NCI-H2081 treated with DMSO at 0.1 percent for 48 hours (cell line): ENCODE data around the gene IL32.
"Not testable (repeated sequence)": the region's sequence is repeated elsewhere in the genome, so short reads cannot be mapped to it uniquely, and the experiment has no call there.

Experiments
- DNase-seq: peaks from one replicate; lab custom pipeline; 2025; lab: John Stamatoyannopoulos, UW

Gene IL32

DNA sequence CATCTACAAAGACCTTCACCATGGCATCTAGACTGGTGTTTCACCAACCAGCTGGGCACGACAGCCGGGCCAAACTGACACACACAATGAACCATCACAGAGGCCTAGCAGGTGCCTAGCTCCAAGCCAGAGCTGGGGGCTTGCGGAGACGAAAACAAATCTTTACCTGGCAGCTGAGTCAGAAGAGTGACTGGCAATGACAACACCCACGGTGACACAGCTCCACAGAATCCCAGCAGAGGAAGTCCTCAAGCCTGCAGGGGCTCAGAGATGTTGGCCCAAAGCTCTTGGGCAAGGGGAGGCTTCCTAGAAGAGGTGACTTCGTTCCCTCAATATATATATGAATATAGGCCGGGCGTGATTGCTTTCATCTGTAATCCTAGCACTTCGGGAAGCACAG is 13.9 kb upstream of the IL32 start:
- DNase-seq, result no peak

DNA sequence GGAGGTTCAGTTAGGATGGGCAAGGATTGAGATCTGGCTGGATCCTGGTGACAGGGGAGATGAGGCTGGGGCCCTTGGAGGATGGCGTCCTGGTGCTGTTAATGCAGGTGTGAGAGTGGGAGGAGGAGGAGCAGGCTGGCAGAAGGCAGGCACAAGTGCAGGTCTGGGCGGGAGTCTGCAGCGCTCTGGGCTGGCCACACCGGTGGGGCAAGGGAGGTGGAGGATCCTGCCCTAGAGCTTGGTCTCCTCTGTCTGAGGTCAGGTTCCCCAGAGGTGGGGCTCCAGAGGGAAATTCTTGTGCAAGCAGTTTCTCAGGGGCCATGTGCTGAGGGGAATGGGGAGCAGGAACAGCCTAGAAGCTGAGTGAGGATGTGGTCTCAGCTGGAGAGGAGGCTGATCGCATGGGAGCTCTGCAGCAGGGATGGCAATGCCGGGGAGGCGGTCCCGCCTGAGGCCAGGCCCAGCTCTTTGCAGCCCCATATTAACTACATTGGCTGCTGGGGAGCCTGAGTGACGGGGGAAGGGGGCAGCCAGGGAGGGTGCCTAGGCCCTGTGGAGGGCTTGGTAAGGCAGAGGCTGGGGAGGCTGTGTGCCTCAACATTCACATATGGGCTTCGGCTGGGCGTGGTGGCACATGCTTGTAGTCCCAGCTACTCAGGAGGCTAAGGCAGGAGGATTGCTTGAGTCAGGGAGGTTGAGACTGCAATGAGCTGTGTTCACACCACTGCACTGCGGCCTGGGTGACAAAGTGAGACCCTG is 12.7 kb upstream of the IL32 start:
- not testable (repeated sequence) for DNase-seq

- DNase-seq, result not testable (repeated sequence)
Measured at GRCh38 chr16:3053330-3053710, 12.1 kb upstream of the IL32 start.

- no peak for DNase-seq
Measured at GRCh38 chr16:3054965-3055733, 10.3 kb upstream of the IL32 start.

DNA sequence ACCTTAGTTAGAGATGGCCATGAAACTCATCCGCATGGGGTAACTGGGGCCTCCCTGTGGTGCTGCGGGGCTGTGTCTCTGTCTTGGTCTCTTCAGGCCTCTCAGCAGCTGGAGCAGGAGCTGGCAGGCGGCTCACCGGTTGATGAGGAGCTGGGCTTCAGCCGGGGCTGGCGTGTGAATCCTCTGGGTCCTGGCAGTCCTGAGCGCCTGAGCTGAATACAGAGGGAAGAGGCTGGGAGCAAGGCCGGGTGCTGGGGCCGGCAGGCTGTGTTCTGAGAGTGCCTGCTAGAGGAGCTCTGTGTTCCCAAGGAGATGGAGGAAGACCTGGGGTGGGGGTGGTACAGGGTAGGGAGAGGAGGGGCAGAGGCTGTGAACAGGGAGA is 9.7 kb upstream of the IL32 start:
- not testable (repeated sequence) for DNase-seq

- DNase-seq, result no peak
Measured at GRCh38 chr16:3056336-3057180, 8.9 kb upstream of the IL32 start.

GRCh38 chr16:3057181-3058138 is 8.0 kb upstream of the IL32 start:
- no peak for DNase-seq

- DNase-seq, result no peak
Measured at GRCh38 chr16:3058139-3059030, 7.1 kb upstream of the IL32 start.

DNA sequence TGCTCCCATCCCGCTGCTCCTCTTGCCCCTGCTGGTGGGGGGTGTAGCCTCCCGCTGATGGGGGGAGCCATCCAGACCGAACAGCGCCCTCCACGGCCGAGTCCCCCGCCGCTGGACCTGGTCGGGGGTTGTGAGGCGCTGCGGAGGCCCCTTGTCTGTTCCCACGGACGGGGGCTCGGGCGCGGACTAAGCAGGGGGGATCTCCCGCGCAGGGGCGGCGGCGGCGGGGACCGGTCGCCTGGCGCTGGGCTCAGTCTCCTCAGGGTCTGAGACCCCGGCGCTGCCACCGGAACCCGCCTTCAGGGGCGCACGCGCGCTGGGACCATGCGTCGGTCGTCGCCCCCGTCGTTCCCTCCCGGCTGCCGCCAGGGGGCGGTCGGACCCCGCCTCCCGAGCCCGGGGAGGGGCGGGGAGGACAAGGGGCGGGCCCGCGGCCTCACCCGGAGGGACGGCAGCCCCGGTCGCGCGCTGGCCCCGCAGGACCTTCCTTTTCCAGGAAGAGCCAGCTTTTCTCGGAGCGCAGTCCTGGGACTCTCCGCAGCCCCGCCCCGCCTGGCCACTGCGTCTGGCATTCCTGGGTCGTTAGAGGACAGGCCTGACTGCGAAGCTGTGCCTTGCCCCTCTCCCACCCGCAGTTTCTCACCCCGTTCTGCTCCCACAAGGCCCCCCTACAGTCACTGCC is 6.3 kb upstream of the IL32 start:
- DNase-seq, result no peak

GRCh38 chr16:3059723-3060242 is 5.7 kb upstream of the IL32 start:
- no peak for DNase-seq

DNA sequence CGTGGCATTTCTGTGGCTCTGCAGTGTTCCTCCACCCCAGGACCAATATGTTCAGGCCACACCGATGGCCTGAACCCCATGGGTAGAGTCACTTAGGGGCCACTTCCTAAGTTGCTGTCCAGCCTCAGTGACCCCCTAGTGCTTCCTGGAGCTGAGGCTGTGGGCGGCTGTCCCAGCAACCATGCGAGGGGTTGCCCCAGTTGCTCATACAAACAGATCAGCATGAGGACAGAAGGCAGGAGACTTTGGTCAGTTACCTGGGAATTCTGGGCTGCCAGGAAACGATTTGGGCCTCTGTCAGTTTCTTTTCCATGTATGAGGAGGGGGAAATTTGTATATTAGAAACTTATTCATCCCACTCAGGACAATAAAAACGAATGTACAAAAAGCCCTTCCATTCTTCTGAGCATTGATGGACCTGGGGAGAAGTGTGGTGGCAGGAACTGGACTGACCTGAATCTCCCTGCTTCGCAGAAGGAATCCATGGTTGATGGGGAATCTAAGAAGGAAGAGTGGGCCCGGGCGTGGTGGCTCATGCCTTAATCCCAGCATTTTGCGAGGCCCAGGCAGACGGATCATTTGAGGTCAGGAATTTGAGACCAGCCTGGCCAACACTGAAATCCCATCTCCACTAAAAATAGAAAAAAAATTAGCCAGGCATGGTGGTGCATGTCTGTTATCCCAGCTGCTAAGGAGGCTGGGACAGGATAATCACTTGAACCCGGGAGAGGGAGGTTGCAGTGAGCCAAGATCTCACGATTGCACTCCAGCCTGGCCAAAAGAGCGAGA is 4.9 kb upstream of the IL32 start:
- no peak for DNase-seq

DNA sequence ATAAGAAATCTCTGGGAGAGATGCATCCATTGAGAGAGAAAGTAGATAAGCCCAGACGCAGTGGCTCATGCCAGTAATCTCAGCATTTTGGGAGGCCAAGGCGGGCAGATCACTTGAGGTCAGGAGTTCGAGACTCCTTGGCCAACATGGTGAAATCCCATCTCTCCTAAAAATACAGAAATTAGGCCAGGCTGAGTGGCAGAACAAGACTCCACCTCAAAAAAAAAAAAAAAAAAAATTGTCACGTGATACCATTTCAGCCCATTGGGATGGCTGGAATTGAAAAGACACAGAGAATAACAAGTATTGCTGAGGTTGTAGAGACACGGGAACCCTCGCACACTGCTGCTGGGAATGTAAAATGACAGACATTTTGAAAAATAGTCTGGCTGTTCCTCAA is 2.9 kb upstream of the IL32 start:
- no peak for DNase-seq

- DNase-seq, result no peak
Measured at GRCh38 chr16:3063625-3064386, 1.6 kb upstream of the IL32 start.

DNA sequence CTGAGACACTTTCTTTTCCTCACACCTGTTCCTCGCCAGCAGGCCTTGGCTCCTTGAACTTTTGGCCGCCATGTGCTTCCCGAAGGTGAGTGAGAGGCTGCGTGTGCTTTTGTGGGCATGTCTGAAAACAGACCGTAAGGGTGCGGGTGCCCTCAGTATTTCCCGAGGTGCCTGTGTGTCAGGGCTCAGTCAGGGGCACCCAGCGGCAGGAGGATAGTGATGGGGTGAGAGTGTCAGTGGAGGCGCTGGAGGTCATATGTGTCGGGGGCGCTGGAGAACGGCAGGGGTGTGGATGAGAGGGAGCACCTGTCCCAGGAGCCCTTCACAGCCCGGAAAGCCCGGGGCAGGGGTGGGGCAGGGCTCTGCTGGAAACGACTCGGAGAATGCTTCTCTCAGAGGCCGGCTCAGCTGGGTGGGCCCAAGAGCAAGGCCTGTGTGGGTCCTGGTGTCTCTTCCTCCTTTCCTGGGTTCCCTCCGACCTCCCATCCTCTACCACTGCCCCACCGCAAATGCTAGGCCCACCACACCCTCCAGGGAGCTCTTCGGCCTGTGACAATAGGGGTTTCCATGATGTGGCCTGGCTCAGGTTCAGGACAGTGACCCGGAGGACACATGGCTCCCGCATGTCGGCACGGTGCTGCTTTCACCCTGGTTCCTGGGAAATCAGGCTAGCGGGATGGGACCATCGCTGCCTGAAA is 451 bp downstream of the IL32 start:
- no peak for DNase-seq

DNA sequence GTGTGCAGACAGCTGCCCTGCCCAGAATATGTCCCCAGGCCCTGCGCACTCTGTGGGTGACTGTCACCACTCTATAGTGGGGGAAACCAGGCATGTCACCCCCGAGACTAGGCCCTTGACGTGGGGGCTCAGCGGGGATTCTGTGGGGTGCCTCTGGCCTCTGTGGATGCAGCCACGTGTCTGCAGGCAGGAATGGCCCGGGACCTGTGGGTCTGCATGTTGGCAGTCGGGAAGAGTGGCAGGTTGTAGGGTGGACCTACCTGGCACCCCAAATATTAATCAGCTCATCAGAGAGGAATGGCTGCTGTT is 954 bp downstream of the IL32 start:
- no peak for DNase-seq

DNA sequence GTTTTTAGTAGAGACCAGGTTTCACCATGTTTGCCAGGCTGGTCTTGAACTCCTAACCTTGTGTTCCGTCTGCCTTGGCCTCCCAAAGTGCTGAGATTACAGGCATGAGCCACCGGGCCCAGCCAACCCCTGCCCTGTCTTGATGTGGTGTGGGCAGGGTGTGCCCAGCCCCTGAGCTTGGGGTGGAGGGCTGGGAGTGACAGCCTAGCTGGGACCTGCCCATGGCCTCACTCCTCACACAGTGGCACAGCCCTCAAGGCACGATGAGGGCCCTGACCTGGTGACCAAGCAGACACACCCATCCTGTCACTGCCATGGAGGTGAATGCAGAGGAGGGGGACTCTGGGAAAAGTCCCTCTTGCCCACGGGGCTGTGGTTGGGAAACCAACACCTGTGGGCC is 3.0 kb downstream of the IL32 start:
- DNase-seq, result no peak

DNA sequence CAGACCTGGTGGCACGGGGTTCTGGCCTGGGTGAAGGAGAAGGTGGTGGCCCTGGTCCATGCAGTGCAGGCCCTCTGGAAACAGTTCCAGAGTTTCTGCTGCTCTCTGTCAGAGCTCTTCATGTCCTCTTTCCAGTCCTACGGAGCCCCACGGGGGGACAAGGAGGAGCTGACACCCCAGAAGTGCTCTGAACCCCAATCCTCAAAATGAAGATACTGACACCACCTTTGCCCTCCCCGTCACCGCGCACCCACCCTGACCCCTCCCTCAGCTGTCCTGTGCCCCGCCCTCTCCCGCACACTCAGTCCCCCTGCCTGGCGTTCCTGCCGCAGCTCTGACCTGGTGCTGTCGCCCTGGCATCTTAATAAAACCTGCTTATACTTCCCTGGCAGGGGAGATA is 3.7 kb downstream of the IL32 start:
- not testable (repeated sequence) for DNase-seq
